HepG2 (cell line): Measurements from ENCODE around the gene TMEM117. TPM values are rescaled to one million over a fixed set of nuclear protein-coding genes. Genes with fewer than 3 reads are reported as not detected.

ENCODE experiments used
- ATAC-seq: fragments of 200-7000 bp; cut with Tn5 transposase; 3 replicates; pipeline ENCODE4 v1.9.1; 2020; ENCODE audit warnings: mild to moderate bottlenecking, moderate library complexity
- BruUV-seq: library from RNA; stranded (reverse); fragments of 400-500 nt; replicated peaks from 2 replicates; lab custom pipeline; 2021; lab: Mats Ljungman, UMichigan
- CTCF ChIA-PET: fragments of 300-600 bp; formaldehyde crosslinking; extraction: SDS; loops from one replicate; lab custom pipeline; 2021; ENCODE audit warnings: low total read pairs, inconsistent platforms, low intra/inter-chr PET ratio; lab: Yijun Ruan, JAX
- POLR2A ChIA-PET: fragments of 350-600 bp; sonication (Branson Sonifier 250); formaldehyde crosslinking; loops from one replicate; lab custom pipeline; 2020; ENCODE audit warnings: antibody characterized with exemption, inconsistent platforms; lab: Yijun Ruan, JAX
- DNase-seq: peaks from one replicate; pipeline ENCODE4 v3.0.0-alpha.2; 2015; ENCODE audit warnings: low spot score
- FAIRE-seq: peaks from 3 replicates; lab custom pipeline; 2011; peaks lifted over from hg19 to GRCh38; lab: Jason Lieb, UNC
- H2AFZ ChIP-seq: one replicate; pipeline ENCODE4 v1.6.1; 2011; ENCODE audit warnings: low read length, inconsistent platforms
- H3K27ac ChIP-seq: fragments of 300-600 bp; 3 replicates; pipeline ENCODE4 v1.8.0; 2011; ENCODE audit warnings: mixed run types, mild to moderate bottlenecking, mixed read lengths, low read length, inconsistent platforms; ENCODE audit not compliant: insufficient read depth; ENCODE audit errors: extremely low read length
- H3K27me3 ChIP-seq, 2 experiments: fragments of 200-600 bp in 1 of 2; 2 replicates in 1 of 2; 3 replicates in 1 of 2; pipeline versions ENCODE4 v1.6.0 to v1.8.0; 2011; ENCODE audit warnings: low read length in 2 of 2, mild to moderate bottlenecking in 2 of 2, moderate library complexity in 2 of 2, inconsistent platforms in 1 of 2; ENCODE audit not compliant: insufficient read depth in 2 of 2, control insufficient read depth in 1 of 2
- H3K36me3 ChIP-seq, 2 experiments: fragments of 200-600 bp in 1 of 2; replicated peaks in 1 of 2; 2 replicates in 1 of 2; 3 replicates in 1 of 2; pipeline versions ENCODE4 v1.5.1 to v1.8.0; 2011; ENCODE audit warnings: low read length in 2 of 2, inconsistent platforms in 1 of 2; ENCODE audit not compliant: insufficient read depth in 2 of 2, control insufficient read depth in 1 of 2
- H3K4me1 ChIP-seq: 2 replicates; pipeline ENCODE4 v1.5.1; 2012; ENCODE audit warnings: low read length, inconsistent platforms; ENCODE audit not compliant: insufficient read depth
- H3K4me2 ChIP-seq: 2 replicates; pipeline ENCODE4 v1.6.0; 2011; ENCODE audit warnings: low read depth, low read length, inconsistent platforms
- H3K4me3 ChIP-seq, 3 experiments: fragments of 200-600 bp in 1 of 3; sonication (generic), shearing (Covaris generic) in 1 of 3; replicated peaks in 1 of 3; 2 replicates each; pipeline ENCODE4 v1.5.1; 2011 to 2016; ENCODE audit warnings: low read length in 3 of 3, inconsistent platforms in 2 of 3, low read depth in 2 of 3, mild to moderate bottlenecking in 2 of 3, control low read depth in 1 of 3, mixed read lengths in 1 of 3; ENCODE audit not compliant: insufficient read depth in 1 of 3
- H3K79me2 ChIP-seq: one replicate; pipeline ENCODE4 v1.6.1; 2011; ENCODE audit warnings: low read length, inconsistent platforms; ENCODE audit not compliant: insufficient read depth
- H3K9ac ChIP-seq: 2 replicates; pipeline ENCODE4 v1.6.0; 2011; ENCODE audit warnings: mild to moderate bottlenecking, low read depth, low read length, inconsistent platforms; ENCODE audit not compliant: insufficient read depth
- H3K9me3 ChIP-seq: 2 replicates; pipeline ENCODE4 v1.5.1; 2012; ENCODE audit warnings: mild to moderate bottlenecking, low read length
- H4K20me1 ChIP-seq: 2 replicates; pipeline ENCODE4 v1.6.0; 2011; ENCODE audit warnings: inconsistent platforms, mild to moderate bottlenecking, low read length, moderate library complexity; ENCODE audit not compliant: insufficient read depth
- FOSL2 ChIP-seq: sonication (generic); formaldehyde crosslinking; IDR thresholded peaks from 2 replicates; pipeline ENCODE4 v1.4.0; 2020; ENCODE audit warnings: missing genetic modification reagents
- KAT2B ChIP-seq: fragments of 150-350 bp; IDR thresholded peaks from 2 replicates; pipeline ENCODE4 v1.6.1; 2014; ENCODE audit warnings: low read depth, low read length, borderline replicate concordance
- KAT8 ChIP-seq: IDR thresholded peaks from 2 replicates; pipeline ENCODE4 v1.6.1; 2016; ENCODE audit warnings: missing genetic modification reagents, missing compliant biosample characterization
- NKX3-1 ChIP-seq: sonication (generic); formaldehyde crosslinking; IDR thresholded peaks from 2 replicates; pipeline ENCODE4 v1.5.0; 2020; ENCODE audit warnings: missing genetic modification reagents
- POLR2AphosphoS5 ChIP-seq: IDR thresholded peaks from 2 replicates; pipeline ENCODE4 v1.6.1; 2012; ENCODE audit warnings: low read depth, low read length
- SIX1 ChIP-seq: sonication (generic); formaldehyde crosslinking; IDR thresholded peaks from 2 replicates; pipeline ENCODE4 v1.4.0; 2020; ENCODE audit warnings: missing genetic modification reagents, borderline replicate concordance
- SMARCC2 ChIP-seq: fragments of 450-650 bp; IDR thresholded peaks from 2 replicates; pipeline ENCODE4 v1.6.1; 2017; ENCODE audit warnings: antibody characterized with exemption, mild to moderate bottlenecking
- ZNF207 ChIP-seq: fragments of 450-650 bp; IDR thresholded peaks from 2 replicates; pipeline ENCODE4 v1.6.1; 2016; ENCODE audit warnings: antibody characterized with exemption, borderline replicate concordance
- ZNF225 ChIP-seq: sonication (generic); formaldehyde crosslinking; IDR thresholded peaks from 2 replicates; pipeline ENCODE4 v1.4.0; 2020; ENCODE audit warnings: mild to moderate bottlenecking, missing genetic modification reagents
- ZNF460 ChIP-seq: sonication (generic); formaldehyde crosslinking; IDR thresholded peaks from 2 replicates; pipeline ENCODE4 v1.5.1; 2020; ENCODE audit warnings: missing genetic modification reagents, mild to moderate bottlenecking, borderline replicate concordance
- ZNF792 ChIP-seq: IDR thresholded peaks from 2 replicates; pipeline ENCODE4 v1.6.1; 2016
- WGBS: methylation state at CpG from one replicate; pipeline ENCODE4 v1.1.6; 2017; ENCODE audit warnings: low lambda C conversion rate; 5-methylcytosine and 5-hydroxymethylcytosine counted together
- in situ Hi-C: cut with HindIII; loops from 2 replicates; pipeline ENCODE4 v1.10.0; 2017; ENCODE audit warnings: low pct_unique_long_range_greater_than_20kb; ENCODE audit not compliant: extremely low pct_ligation_motif_present
- intact Hi-C: fragments of 100-400 bp; cut with micrococcal nuclease; formaldehyde crosslinking; loops from one replicate; pipeline ENCODE4 v1.10.0; 2022; ENCODE audit not compliant: unreplicated experiment
- polyA plus RNA-seq, 8 experiments: library from polyadenylated mRNA; depleted of rRNA in 3 of 8; stranded (reverse) in 7 of 8; unstranded in 1 of 8; fragments of >200 nt; fragmentation: Illumina TruSeq in 4 of 8; extraction: Trizol in 4 of 8; gene quantifications; 2 replicates each; pipeline versions ENCODE4 v1.2.1 to v1.2.3, GENCODE V29; 2011 to 2016; ENCODE audit warnings: low read depth in 4 of 8, missing spikeins in 1 of 8, mixed read lengths in 1 of 8; ENCODE audit not compliant: insufficient read depth in 1 of 8
- total RNA-seq, 5 experiments: library from RNA; depleted of rRNA; stranded (reverse); fragments of >200 nt; fragmentation: Illumina TruSeq; extraction: Trizol; gene quantifications; 2 replicates each; pipeline ENCODE4 v1.2.3, GENCODE V29; 2016; ENCODE audit warnings: low read depth in 1 of 5
- TF ChIP-seq, protein P1 (sequence below): fragments of 450-650 bp; IDR thresholded peaks from 2 replicates; pipeline ENCODE4 v1.6.1; 2017
- TF ChIP-seq, protein P2 (sequence below): IDR thresholded peaks from 2 replicates; pipeline ENCODE4 v1.6.1; 2016; ENCODE audit warnings: missing genetic modification reagents, missing compliant biosample characterization
- TF ChIP-seq, protein P3 (sequence below): sonication (generic); formaldehyde crosslinking; IDR thresholded peaks from 2 replicates; pipeline ENCODE4 v1.5.0; 2020; ENCODE audit warnings: mild to moderate bottlenecking, missing genetic modification reagents

TMEM117 gene
- total and polyA plus RNA-seq, 2 of the 13 experiments (the other 11 are each of a cell fraction or from before 2014, with no cell fraction given) = 2.8 to 8.5 TPM

DNA sequence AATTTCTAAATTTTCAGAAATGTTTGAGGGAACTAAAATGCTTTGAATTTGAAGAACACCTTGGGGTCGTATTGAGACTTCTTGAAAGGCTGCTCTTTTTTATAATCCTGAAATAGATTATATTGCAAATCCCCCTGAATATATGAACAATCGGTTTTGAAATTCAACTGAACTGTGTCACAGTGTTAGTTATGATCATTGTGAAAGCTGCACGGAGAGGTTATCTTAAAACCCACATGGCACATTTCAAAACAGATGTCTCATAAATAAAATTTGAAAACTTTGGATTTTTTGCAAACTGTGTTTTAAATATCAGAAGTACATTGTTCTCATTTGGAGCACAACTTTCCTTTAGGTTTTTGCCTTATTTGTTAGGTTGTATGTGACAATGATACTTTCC, 218.4 kb downstream of the TMEM117 start (continued):
- TF ChIP-seq POLR2AphosphoS5 = no peak
- TF ChIP-seq, protein P1, sequence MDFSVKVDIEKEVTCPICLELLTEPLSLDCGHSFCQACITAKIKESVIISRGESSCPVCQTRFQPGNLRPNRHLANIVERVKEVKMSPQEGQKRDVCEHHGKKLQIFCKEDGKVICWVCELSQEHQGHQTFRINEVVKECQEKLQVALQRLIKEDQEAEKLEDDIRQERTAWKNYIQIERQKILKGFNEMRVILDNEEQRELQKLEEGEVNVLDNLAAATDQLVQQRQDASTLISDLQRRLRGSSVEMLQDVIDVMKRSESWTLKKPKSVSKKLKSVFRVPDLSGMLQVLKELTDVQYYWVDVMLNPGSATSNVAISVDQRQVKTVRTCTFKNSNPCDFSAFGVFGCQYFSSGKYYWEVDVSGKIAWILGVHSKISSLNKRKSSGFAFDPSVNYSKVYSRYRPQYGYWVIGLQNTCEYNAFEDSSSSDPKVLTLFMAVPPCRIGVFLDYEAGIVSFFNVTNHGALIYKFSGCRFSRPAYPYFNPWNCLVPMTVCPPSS = no peak
- TF ChIP-seq ZNF792 (CRISPR knock-in tag) = no peak
- TF ChIP-seq SIX1 (CRISPR knock-in tag) = no peak
- TF ChIP-seq, protein P2, sequence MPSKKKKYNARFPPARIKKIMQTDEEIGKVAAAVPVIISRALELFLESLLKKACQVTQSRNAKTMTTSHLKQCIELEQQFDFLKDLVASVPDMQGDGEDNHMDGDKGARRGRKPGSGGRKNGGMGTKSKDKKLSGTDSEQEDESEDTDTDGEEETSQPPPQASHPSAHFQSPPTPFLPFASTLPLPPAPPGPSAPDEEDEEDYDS = no peak
- TF ChIP-seq FOSL2 (CRISPR knock-in tag) = no peak
- no peak for TF ChIP-seq KAT2B
- no peak for TF ChIP-seq ZNF460 (CRISPR knock-in tag)

DNA sequence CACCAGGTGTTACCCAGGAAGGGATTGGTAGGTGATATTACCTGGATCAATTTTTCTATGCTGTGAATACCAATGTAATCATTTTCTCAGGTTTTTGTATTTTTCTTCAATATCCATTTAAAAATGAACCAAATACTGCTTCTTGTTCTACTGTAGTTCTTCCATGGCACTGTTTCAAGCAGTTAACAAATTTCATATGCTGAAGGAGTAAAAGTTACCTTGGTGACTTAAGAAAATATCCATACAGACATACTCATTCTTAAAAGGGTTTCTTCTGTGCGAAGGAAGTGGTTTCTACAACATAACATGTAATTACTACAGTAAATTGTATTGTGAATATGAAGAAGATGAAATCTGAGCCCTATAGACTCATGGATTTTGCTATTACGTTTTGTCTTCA, 222.5 kb downstream of the TMEM117 start:
- intact Hi-C loops (no loop called here), in situ Hi-C loops (no loop called here)
- H3K4me1 ChIP-seq = no peaks in the 10 kb centered on the region
- no TSS peak for BruUV-seq
- ChIA-PET POLR2A (no interaction called here), CTCF (no interaction called here)
- TF ChIP-seq KAT8 (CRISPR knock-in tag) = no peak
- TF ChIP-seq ZNF225 (CRISPR knock-in tag) = no peak
- TF ChIP-seq, protein P3, sequence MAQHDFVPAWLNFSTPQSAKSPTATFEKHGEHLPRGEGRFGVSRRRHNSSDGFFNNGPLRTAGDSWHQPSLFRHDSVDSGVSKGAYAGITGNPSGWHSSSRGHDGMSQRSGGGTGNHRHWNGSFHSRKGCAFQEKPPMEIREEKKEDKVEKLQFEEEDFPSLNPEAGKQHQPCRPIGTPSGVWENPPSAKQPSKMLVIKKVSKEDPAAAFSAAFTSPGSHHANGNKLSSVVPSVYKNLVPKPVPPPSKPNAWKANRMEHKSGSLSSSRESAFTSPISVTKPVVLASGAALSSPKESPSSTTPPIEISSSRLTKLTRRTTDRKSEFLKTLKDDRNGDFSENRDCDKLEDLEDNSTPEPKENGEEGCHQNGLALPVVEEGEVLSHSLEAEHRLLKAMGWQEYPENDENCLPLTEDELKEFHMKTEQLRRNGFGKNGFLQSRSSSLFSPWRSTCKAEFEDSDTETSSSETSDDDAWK (CRISPR knock-in tag) = no peak
- TF ChIP-seq SMARCC2 = no peak
- no peak for TF ChIP-seq NKX3-1 (CRISPR knock-in tag)
- TF ChIP-seq ZNF207 = no peak
- no peaks in the 10 kb centered on the region for H3K36me3 ChIP-seq
- FAIRE-seq = no peak
- ATAC-seq = no peak
- no peak overlapping the region for H3K4me3 ChIP-seq
- 93% methylated on average over 2 of the region's 2 CpGs for WGBS
- no peak overlapping the region for H3K4me2 ChIP-seq
- H3K27ac ChIP-seq = no peak overlapping the region
- no peak for DNase-seq
- H3K79me2 ChIP-seq = no peaks in the 10 kb centered on the region
- H3K9ac ChIP-seq = no peak overlapping the region
- no peaks in the 10 kb centered on the region for H3K9me3 ChIP-seq
- no peaks in the 10 kb centered on the region for H4K20me1 ChIP-seq
- no peaks in the 10 kb centered on the region for H3K27me3 ChIP-seq
- H2AFZ ChIP-seq = no peak overlapping the region
